ENCODE data around the gene FBF1. TPM values are rescaled to one million over a fixed set of nuclear protein-coding genes. Genes with fewer than 3 reads are reported as not detected.

Gene FBF1
- total RNA-seq, 4 donors from 2014 or later: 7.8 to 15.0 (median 10.4) TPM

GRCh38 chr17:75920045-75920560 lies 20.7 kb downstream of the FBF1 start:
- Histone ChIP-seq H3K27ac (replicated peaks in 1 of 4) (no peak overlapping the region), H3K4me1 (no peaks in the 10 kb centered on the region), H3K4me3 (no peak overlapping the region), H3K36me3 (peaks cover 5 to 81% (median 28%) of the 10 kb centered on the region in 4 donors), H3K9me3 (no peaks in the 10 kb centered on the region), H3K27me3 (no peaks in the 10 kb centered on the region)
- 88% methylated on average over 5 of the region's 11 CpGs for WGBS
- TF ChIP-seq CTCF (IDR thresholded peaks at IDR 0.05) (no peak), POLR2A (IDR thresholded peaks at IDR 0.05; ENCODE audit: low read depth) (no peak), EP300 (IDR thresholded peaks at IDR 0.05) (no peak), POLR2AphosphoS5 (IDR thresholded peaks at IDR 0.05) (no peak)
- DNase-seq (ENCODE audit: extremely low spot score): no peak
- intact Hi-C loops (cut with DNase I): no loop called here

- no peak overlapping the region for H3K4me3 ChIP-seq
- no peak for DNase-seq (ENCODE audit: extremely low spot score)
- no peaks in the 10 kb centered on the region for H3K4me1 ChIP-seq
- intact Hi-C loops (cut with DNase I): no loop called here
- peaks cover 4 to 83% (median 30%) of the 10 kb centered on the region in 4 donors for H3K36me3 ChIP-seq
- 93% methylated on average over 9 of the region's 22 CpGs for WGBS
- no peaks in the 10 kb centered on the region for H3K27me3 ChIP-seq
- no peaks in the 10 kb centered on the region for H3K9me3 ChIP-seq
- no peak overlapping the region for H3K27ac ChIP-seq (replicated peaks in 1 of 4)
- TF ChIP-seq CTCF (IDR thresholded peaks at IDR 0.05): no peak
- TF ChIP-seq EP300 (IDR thresholded peaks at IDR 0.05): no peak
- TF ChIP-seq POLR2AphosphoS5 (IDR thresholded peaks at IDR 0.05): no peak
- no peak for TF ChIP-seq POLR2A (IDR thresholded peaks at IDR 0.05; ENCODE audit: low read depth)
Observed at GRCh38 chr17:75919611-75920010, 21.2 kb downstream of the FBF1 start.

GRCh38 chr17:75917917-75918445 lies 22.9 kb downstream of the FBF1 start:
- TF ChIP-seq CTCF (IDR thresholded peaks at IDR 0.05): no peak
- TF ChIP-seq POLR2AphosphoS5 (IDR thresholded peaks at IDR 0.05): no peak
- TF ChIP-seq POLR2A (IDR thresholded peaks at IDR 0.05; ENCODE audit: low read depth): no peak
- no peak for TF ChIP-seq EP300 (IDR thresholded peaks at IDR 0.05)
- H3K4me1 ChIP-seq: no peaks in the 10 kb centered on the region
- H3K9me3 ChIP-seq: no peaks in the 10 kb centered on the region
- no peaks in the 10 kb centered on the region for H3K27me3 ChIP-seq
- no peak overlapping the region for H3K27ac ChIP-seq (replicated peaks in 1 of 4)
- WGBS: 96% methylated on average over 15 of the region's 31 CpGs
- DNase-seq (ENCODE audit: extremely low spot score): no peak
- intact Hi-C loops (cut with DNase I): no loop called here
- H3K4me3 ChIP-seq: no peak overlapping the region
- peaks cover 9 to 80% (median 32%) of the 10 kb centered on the region in 4 donors for H3K36me3 ChIP-seq

- intact Hi-C loops (cut with DNase I): no loop called here
- no peaks in the 10 kb centered on the region for H3K4me1 ChIP-seq
- DNase-seq (ENCODE audit: extremely low spot score): no peak
- peaks cover 5 to 78% (median 28%) of the 10 kb centered on the region in 4 donors for H3K36me3 ChIP-seq
- H3K9me3 ChIP-seq: no peaks in the 10 kb centered on the region
- TF ChIP-seq POLR2A (IDR thresholded peaks at IDR 0.05; ENCODE audit: low read depth) (no peak), CTCF (IDR thresholded peaks at IDR 0.05) (no peak), EP300 (IDR thresholded peaks at IDR 0.05) (no peak), POLR2AphosphoS5 (IDR thresholded peaks at IDR 0.05) (no peak)
- H3K27ac ChIP-seq (replicated peaks in 1 of 4): no peak overlapping the region
- 91% methylated on average over 9 of the region's 23 CpGs for WGBS
- H3K27me3 ChIP-seq: no peaks in the 10 kb centered on the region
- H3K4me3 ChIP-seq: no peak overlapping the region
Observed at GRCh38 chr17:75917141-75917916, 23.5 kb downstream of the FBF1 start.

Data from esophagus muscularis mucosa (tissue), 4 donors.